ENCODE measurements around the gene NHS. TPM values are rescaled to one million over a fixed set of nuclear protein-coding genes. Genes with fewer than 3 reads are reported as not detected.

The NHS gene
- total RNA-seq, 1 donor from 2014 or later, result 8.3 TPM

- no peaks in the 10 kb centered on the region for H3K27me3 ChIP-seq
- no peaks in the 10 kb centered on the region for H3K36me3 ChIP-seq
- H3K4me3 ChIP-seq, result no peak overlapping the region
- H3K27ac ChIP-seq, result no peak overlapping the region
- TF ChIP-seq POLR2AphosphoS5 (IDR thresholded peaks at IDR 0.05; ENCODE audit: insufficient read depth in 1 of 2, low read depth in 1 of 2), result no peak
- TF ChIP-seq POLR2A (IDR thresholded peaks at IDR 0.05), result no peak
- no peak for TF ChIP-seq CTCF (IDR thresholded peaks at IDR 0.05)
- DNase-seq (ENCODE audit: extremely low spot score in 2 of 2), result no peak
- intact Hi-C loops (cut with DNase I), result no loop called here
- no peaks in the 10 kb centered on the region for H3K9me3 ChIP-seq
- no peaks in the 10 kb centered on the region for H3K4me1 ChIP-seq
Observed at GRCh38 chrX:17448188-17448587, 73.2 kb downstream of the NHS start.

GRCh38 chrX:17449866-17450265 is 74.9 kb downstream of the NHS start:
- TF ChIP-seq POLR2AphosphoS5 (IDR thresholded peaks at IDR 0.05; ENCODE audit: insufficient read depth in 1 of 2, low read depth in 1 of 2) (no peak), CTCF (IDR thresholded peaks at IDR 0.05) (no peak), POLR2A (IDR thresholded peaks at IDR 0.05) (no peak)
- Histone ChIP-seq H3K36me3 (no peaks in the 10 kb centered on the region), H3K4me3 (no peak overlapping the region), H3K4me1 (no peaks in the 10 kb centered on the region), H3K27ac (no peak overlapping the region), H3K27me3 (no peaks in the 10 kb centered on the region), H3K9me3 (no peaks in the 10 kb centered on the region)
- no peak for DNase-seq (ENCODE audit: extremely low spot score in 2 of 2)
- intact Hi-C loops (cut with DNase I), result no loop called here

- Histone ChIP-seq H3K4me1 (no peaks in the 10 kb centered on the region), H3K9me3 (no peaks in the 10 kb centered on the region), H3K4me3 (no peak overlapping the region), H3K27ac (no peak overlapping the region), H3K27me3 (no peaks in the 10 kb centered on the region), H3K36me3 (no peaks in the 10 kb centered on the region)
- TF ChIP-seq POLR2A (IDR thresholded peaks at IDR 0.05) (no peak), CTCF (IDR thresholded peaks at IDR 0.05) (no peak), POLR2AphosphoS5 (IDR thresholded peaks at IDR 0.05; ENCODE audit: insufficient read depth in 1 of 2, low read depth in 1 of 2) (no peak)
- no peak for DNase-seq (ENCODE audit: extremely low spot score in 2 of 2)
- intact Hi-C loops (cut with DNase I), result no loop called here
Observed at GRCh38 chrX:17453788-17454187, 78.8 kb downstream of the NHS start.

GRCh38 chrX:17456526-17456925 is 81.5 kb downstream of the NHS start:
- H3K4me1 ChIP-seq, result no peaks in the 10 kb centered on the region
- H3K9me3 ChIP-seq, result no peaks in the 10 kb centered on the region
- no peak for DNase-seq (ENCODE audit: extremely low spot score in 2 of 2)
- H3K36me3 ChIP-seq, result no peaks in the 10 kb centered on the region
- no peak overlapping the region for H3K4me3 ChIP-seq
- H3K27ac ChIP-seq, result no peak overlapping the region
- no peaks in the 10 kb centered on the region for H3K27me3 ChIP-seq
- intact Hi-C loops (cut with DNase I), result no loop called here
- TF ChIP-seq CTCF (IDR thresholded peaks at IDR 0.05), result no peak
- no peak for TF ChIP-seq POLR2A (IDR thresholded peaks at IDR 0.05)
- TF ChIP-seq POLR2AphosphoS5 (IDR thresholded peaks at IDR 0.05; ENCODE audit: insufficient read depth in 1 of 2, low read depth in 1 of 2), result no peak

- no peaks in the 10 kb centered on the region for H3K36me3 ChIP-seq
- H3K27ac ChIP-seq, result no peak overlapping the region
- intact Hi-C loops (cut with DNase I), result no loop called here
- no peak overlapping the region for H3K4me3 ChIP-seq
- no peaks in the 10 kb centered on the region for H3K27me3 ChIP-seq
- H3K9me3 ChIP-seq, result no peaks in the 10 kb centered on the region
- TF ChIP-seq POLR2A (IDR thresholded peaks at IDR 0.05), result no peak
- no peak for TF ChIP-seq POLR2AphosphoS5 (IDR thresholded peaks at IDR 0.05; ENCODE audit: insufficient read depth in 1 of 2, low read depth in 1 of 2)
- TF ChIP-seq CTCF (IDR thresholded peaks at IDR 0.05), result no peak
- H3K4me1 ChIP-seq, result no peaks in the 10 kb centered on the region
- DNase-seq (ENCODE audit: extremely low spot score in 2 of 2), result no peak
Observed at GRCh38 chrX:17459008-17459611, 84.1 kb downstream of the NHS start.

Data from vagina (tissue), 2 donors.